Transverse colon (tissue), 4 donors: ENCODE data around the gene PIGT.

Source experiments
- CTCF ChIP-seq, 5 experiments: fragments of 200-600 bp in 3 of 5; fragments of 450-650 bp in 2 of 5; sonication (generic) in 3 of 5; IDR thresholded peaks; 1 replicate in 2 of 5; 2 replicates in 3 of 5; pipeline ENCODE4 v1.5.1; 2016 to 2017; ENCODE audit warnings: antibody characterized with exemption in 5 of 5, inconsistent platforms in 3 of 5, mild to moderate bottlenecking in 2 of 5, moderate library complexity in 1 of 5
- POLR2A ChIP-seq: fragments of 450-650 bp; IDR thresholded peaks from one replicate; pipeline ENCODE4 v1.6.1; 2016; ENCODE audit warnings: antibody characterized with exemption, mild to moderate bottlenecking, moderate library complexity
- POLR2AphosphoS5 ChIP-seq, 3 donors: sonication (generic); formaldehyde crosslinking; IDR thresholded peaks; one replicate each; pipeline ENCODE4 v1.6.1; 2016; ENCODE audit warnings: antibody characterized with exemption in 3 of 3

GRCh38 chr20:45413479-45413878, 2.5 kb upstream of the PIGT start:
- TF ChIP-seq POLR2A (no peak), CTCF (IDR thresholded peaks at IDR 0.05) (no peak), POLR2AphosphoS5 (IDR thresholded peaks at IDR 0.05) (no peak)
